H1 (cell line): ENCODE results near the gene UPK2. TPM values are rescaled to one million over a fixed set of nuclear protein-coding genes. Genes with fewer than 3 reads are reported as not detected.

Experiments used
- CTCF ChIA-PET: fragments of 300-600 bp; sonication (Branson Sonifier 250); formaldehyde crosslinking; loops from one replicate; lab custom pipeline; 2021; ENCODE audit not compliant: partially characterized antibody; lab: Charles Lee
- POLR2A ChIA-PET: fragments of 300-600 bp; sonication (Branson Sonifier 250); formaldehyde crosslinking; loops from one replicate; lab custom pipeline; 2021; ENCODE audit warnings: inconsistent platforms; ENCODE audit not compliant: partially characterized antibody; lab: Charles Lee
- DNase-seq, 2 experiments: peaks; one replicate each; pipeline versions ENCODE4 v3.0.0 to v3.0.0-alpha.2; 2010 to 2022; ENCODE audit warnings: low spot score in 2 of 2, low read depth in 1 of 2, mixed read lengths in 1 of 2
- FAIRE-seq: peaks from 2 replicates; lab custom pipeline; 2011; peaks lifted over from hg19 to GRCh38; lab: Jason Lieb, UNC
- H2AFZ ChIP-seq: 2 replicates; pipeline ENCODE4 v1.8.1; 2012; ENCODE audit warnings: low read length, inconsistent platforms
- H2AK5ac ChIP-seq: 2 replicates; pipeline ENCODE4 v1.6.1; 2013; ENCODE audit warnings: low read depth, low read length
- H2BK120ac ChIP-seq: replicated peaks from 2 replicates; pipeline ENCODE3; 2013; ENCODE audit warnings: low read depth, low read length, inconsistent platforms
- H2BK12ac ChIP-seq: 2 replicates; pipeline ENCODE4 v1.6.1; 2013; ENCODE audit warnings: low read depth, low read length
- H2BK15ac ChIP-seq: 2 replicates; pipeline ENCODE4 v1.6.1; 2013; ENCODE audit warnings: low read length
- H2BK20ac ChIP-seq: 2 replicates; pipeline ENCODE4 v1.6.1; 2013; ENCODE audit warnings: low read length
- H2BK5ac ChIP-seq: 2 replicates; pipeline ENCODE4 v1.6.1; 2013; ENCODE audit warnings: low read depth, low read length
- H3K14ac ChIP-seq: 2 replicates; pipeline ENCODE4 v1.6.1; 2013; ENCODE audit warnings: inconsistent platforms; ENCODE audit not compliant: insufficient read length
- H3K18ac ChIP-seq: 2 replicates; pipeline ENCODE4 v1.6.1; 2013; ENCODE audit warnings: low read length; ENCODE audit errors: extremely low read depth
- H3K23ac ChIP-seq: 2 replicates; pipeline ENCODE4 v1.6.1; 2013; ENCODE audit warnings: inconsistent platforms; ENCODE audit not compliant: insufficient read length
- H3K23me2 ChIP-seq: 2 replicates; pipeline ENCODE4 v1.6.1; 2013; ENCODE audit warnings: low read depth, low read length
- H3K27ac ChIP-seq: 2 replicates; pipeline ENCODE4 v1.6.1; 2011; ENCODE audit warnings: low read depth, low read length, inconsistent platforms
- H3K27me3 ChIP-seq, 4 experiments: replicated peaks in 1 of 4; 1 replicate in 1 of 4; 2 replicates in 3 of 4; pipeline versions ENCODE4 v1.6.1 to v1.8.1; 2011 to 2013; ENCODE audit warnings: low read length in 3 of 4, mild to moderate bottlenecking in 3 of 4, inconsistent platforms in 2 of 4, mixed read lengths in 2 of 4, moderate library complexity in 1 of 4; ENCODE audit not compliant: control insufficient read depth in 3 of 4, insufficient read depth in 3 of 4; ENCODE audit errors: extremely low read depth in 1 of 4
- H3K36me3 ChIP-seq, 4 experiments: 2 replicates each; pipeline versions ENCODE4 v1.6.1 to v1.8.1; 2011 to 2013; ENCODE audit warnings: mild to moderate bottlenecking in 4 of 4, low read length in 3 of 4, moderate library complexity in 2 of 4, control low read depth in 1 of 4, inconsistent platforms in 1 of 4; ENCODE audit not compliant: insufficient read depth in 4 of 4, control insufficient read depth in 2 of 4
- H3K4ac ChIP-seq: replicated peaks from 2 replicates; pipeline ENCODE3; 2013; ENCODE audit warnings: low read length, low read depth, mixed read lengths, inconsistent platforms; ENCODE audit not compliant: insufficient read length
- H3K4me1 ChIP-seq, 4 experiments: replicated peaks in 1 of 4; 1 replicate in 1 of 4; 2 replicates in 3 of 4; pipeline versions ENCODE4 v1.6.1 to v1.8.1; 2011 to 2013; ENCODE audit warnings: low read length in 3 of 4, inconsistent platforms in 2 of 4, mixed read lengths in 1 of 4; ENCODE audit not compliant: insufficient read depth in 4 of 4, control insufficient read depth in 3 of 4
- H3K4me2 ChIP-seq, 2 experiments: 2 replicates each; pipeline versions ENCODE4 v1.6.1 to v1.8.1; 2011 to 2013; ENCODE audit warnings: low read depth in 2 of 2, low read length in 2 of 2, control low read depth in 1 of 2, inconsistent platforms in 1 of 2, mild to moderate bottlenecking in 1 of 2; ENCODE audit not compliant: insufficient read depth in 1 of 2
- H3K4me3 ChIP-seq, 4 experiments: fragments of 200-600, 300-600 bp in 1 of 4; sonication (generic), shearing (Covaris generic), sonication (Bioruptor Twin) in 1 of 4; 2 replicates each; pipeline versions ENCODE4 v1.5.1 to v1.8.1; 2011 to 2016; ENCODE audit warnings: low read length in 4 of 4, low read depth in 3 of 4, control low read depth in 2 of 4, inconsistent platforms in 2 of 4, mild to moderate bottlenecking in 2 of 4, mixed read lengths in 1 of 4, moderate library complexity in 1 of 4; ENCODE audit not compliant: insufficient read depth in 2 of 4; ENCODE audit errors: extremely low read depth in 1 of 4
- H3K56ac ChIP-seq: replicated peaks from 2 replicates; pipeline ENCODE3; 2013; ENCODE audit warnings: low read depth, mild to moderate bottlenecking, mixed read lengths, low read length, inconsistent platforms; ENCODE audit not compliant: insufficient read length
- H3K79me1 ChIP-seq: 2 replicates; pipeline ENCODE4 v1.6.1; 2013; ENCODE audit warnings: low read depth, low read length, control low read depth
- H3K79me2 ChIP-seq, 2 experiments: 2 replicates each; pipeline versions ENCODE4 v1.6.1 to v1.8.1; 2012 to 2013; ENCODE audit warnings: low read length in 2 of 2, mild to moderate bottlenecking in 2 of 2, inconsistent platforms in 1 of 2; ENCODE audit not compliant: insufficient read depth in 2 of 2, control insufficient read depth in 1 of 2
- H3K9ac ChIP-seq, 4 experiments: replicated peaks in 1 of 4; 1 replicate in 1 of 4; 2 replicates in 3 of 4; pipeline versions ENCODE4 v1.6.1 to v1.8.1; 2011 to 2013; ENCODE audit warnings: low read depth in 3 of 4, low read length in 3 of 4, control low read depth in 2 of 4, mild to moderate bottlenecking in 2 of 4, moderate library complexity in 2 of 4, inconsistent platforms in 1 of 4; ENCODE audit errors: extremely low read depth in 1 of 4
- H3K9me3 ChIP-seq, 2 experiments: 2 replicates each; pipeline versions ENCODE4 v1.6.1 to v1.8.1; 2012 to 2013; ENCODE audit warnings: mild to moderate bottlenecking in 2 of 2, moderate library complexity in 2 of 2, control low read depth in 1 of 2, inconsistent platforms in 1 of 2, low read depth in 1 of 2, low read length in 1 of 2, mixed read lengths in 1 of 2; ENCODE audit not compliant: insufficient read depth in 2 of 2
- H4K20me1 ChIP-seq, 2 experiments: replicated peaks in 1 of 2; 2 replicates each; pipeline versions ENCODE3 to v1.8.1; 2011 to 2013; ENCODE audit warnings: inconsistent platforms in 2 of 2, low read length in 2 of 2, mild to moderate bottlenecking in 1 of 2; ENCODE audit not compliant: insufficient read depth in 2 of 2, control insufficient read depth in 1 of 2
- H4K5ac ChIP-seq: 2 replicates; pipeline ENCODE4 v1.6.1; 2013; ENCODE audit warnings: low read length, low read depth, mixed read lengths, inconsistent platforms; ENCODE audit not compliant: insufficient read length
- H4K8ac ChIP-seq: 2 replicates; pipeline ENCODE4 v1.8.0; 2013; ENCODE audit warnings: mild to moderate bottlenecking, moderate library complexity, low read length, inconsistent platforms; ENCODE audit not compliant: insufficient read depth; ENCODE audit errors: extremely low read depth
- H4K91ac ChIP-seq: replicated peaks from 2 replicates; pipeline ENCODE3; 2013; ENCODE audit warnings: low read length, mixed read lengths, inconsistent platforms; ENCODE audit not compliant: insufficient read length
- CREB1 ChIP-seq: IDR thresholded peaks from 2 replicates; pipeline ENCODE4 v1.6.1; 2012; ENCODE audit warnings: inconsistent platforms
- CTBP2 ChIP-seq: IDR thresholded peaks from 2 replicates; pipeline ENCODE4 v1.7.0; 2011; ENCODE audit warnings: borderline replicate concordance, mild to moderate bottlenecking, moderate library complexity, mixed read lengths, low read length; ENCODE audit not compliant: insufficient read depth, insufficient read length
- FOSL1 ChIP-seq: IDR thresholded peaks from 2 replicates; pipeline ENCODE4 v1.6.1; 2011; ENCODE audit warnings: mild to moderate bottlenecking, low read depth, low read length, moderate library complexity; ENCODE audit not compliant: insufficient read depth
- GABPA ChIP-seq: IDR thresholded peaks from 2 replicates; pipeline ENCODE4 v1.6.1; 2011; ENCODE audit warnings: mild to moderate bottlenecking, low read length, moderate library complexity, borderline replicate concordance; ENCODE audit not compliant: insufficient read depth
- HDAC2 ChIP-seq, 2 experiments: fragments of 300-600 bp in 1 of 2; sonication (generic) in 1 of 2; IDR thresholded peaks; 2 replicates each; pipeline ENCODE4 v1.6.1; 2011 to 2012; ENCODE audit warnings: low read depth in 2 of 2, low read length in 2 of 2, mild to moderate bottlenecking in 2 of 2, moderate library complexity in 2 of 2, borderline replicate concordance in 1 of 2, inconsistent platforms in 1 of 2
- JUND ChIP-seq: IDR thresholded peaks from 2 replicates; pipeline ENCODE4 v1.6.1; 2011; ENCODE audit warnings: mild to moderate bottlenecking, improper control_type of control experiment, low read length
- KDM4A ChIP-seq: IDR thresholded peaks from one replicate; pipeline ENCODE4 v1.7.1; 2012; ENCODE audit warnings: low read depth, mild to moderate bottlenecking, moderate library complexity, low read length, inconsistent platforms; ENCODE audit not compliant: severe bottlenecking
- MAFK ChIP-seq: IDR thresholded peaks from 2 replicates; pipeline ENCODE4 v1.6.1; 2012; ENCODE audit warnings: low read depth, mild to moderate bottlenecking, improper control_type of control experiment, low read length
- SP2 ChIP-seq: IDR thresholded peaks from 2 replicates; pipeline ENCODE4 v1.6.1; 2012; ENCODE audit warnings: mild to moderate bottlenecking, low read length, inconsistent platforms
- SP4 ChIP-seq: IDR thresholded peaks from 2 replicates; pipeline ENCODE4 v1.6.1; 2012; ENCODE audit warnings: low read length, inconsistent platforms
- WGBS, 2 experiments: shearing (Covaris generic) in 1 of 2; methylation state at CpG; one replicate each; pipeline versions ENCODE4 v1.1.6 to v1.1.7; 2013 to 2015; ENCODE audit warnings: low lambda C conversion rate in 2 of 2, mixed read lengths in 2 of 2, inconsistent platforms in 1 of 2, low coverage in 1 of 2, missing lambda C conversion rate in 1 of 2; ENCODE audit not compliant: insufficient replicate concordance in 2 of 2, insufficient coverage in 1 of 2, insufficient read length in 1 of 2; ENCODE audit errors: extremely low coverage in 1 of 2, missing lambda C conversion rate in 1 of 2; 5-methylcytosine and 5-hydroxymethylcytosine counted together
- polyA plus RNA-seq, 7 experiments: library from polyadenylated mRNA; depleted of rRNA in 3 of 7; stranded (reverse) in 5 of 7; unstranded in 2 of 7; fragments of >200 nt in 5 of 7; fragments of 200-250 nt in 2 of 7; gene quantifications; 1 replicate in 5 of 7; 2 replicates in 1 of 7; 4 replicates in 1 of 7; pipeline versions ENCODE4 v1.2.1 to v1.2.3, GENCODE V29; 2011 to 2013; ENCODE audit warnings: missing spikeins in 2 of 7, mixed read lengths in 2 of 7
- total RNA-seq: library from RNA; stranded (reverse); fragmentation: NEBNext Ultra II Directional; extraction: Animal tissue kit (Norgen Biotek cat#: 25700); gene quantifications from 2 replicates; pipeline ENCODE4 v1.2.1, GENCODE V29; 2021

Gene UPK2
- total and polyA plus RNA-seq, 2 of the 8 experiments (the other 6 are each of a cell fraction or from before 2014, with no cell fraction given) = 0.76 TPM; not detected in 1

GRCh38 chr11:118928101-118928869 is 27.8 kb upstream of the UPK2 start:
- Histone ChIP-seq H4K5ac (peak overlapping the region; percentile 34), H3K79me1 (peaks cover 15% of the 10 kb centered on the region), H3K36me3 (no peaks in the 10 kb centered on the region), H4K8ac (peak overlapping the region; percentile 90; the same call in 1 of the 2 replicates), H3K23me2 (peaks cover 13% of the 10 kb centered on the region), H3K27me3 (peaks cover 0 to 6% (median 0%) of the 10 kb centered on the region in 4 experiments; a peak in 3 of 7 replicates), H4K91ac (no peak overlapping the region), H2BK20ac (0 out of 2 replicates have a peak overlapping the region, but pooled peaks have one; percentile 80), H3K14ac (no peak overlapping the region), H3K56ac (peak overlapping the region; percentile 72), H2BK12ac (peak overlapping the region; percentile 75; the same call in 1 of the 2 replicates), H3K18ac (peak overlapping the region; percentile 81), H3K4me1 (peaks cover 7 to 31% (median 20%) of the 10 kb centered on the region in 4 experiments), H3K27ac (no peak overlapping the region), H4K20me1 (peaks cover 13 to 19% of the 10 kb centered on the region in 2 experiments), H2BK5ac (peak overlapping the region; percentile 88; the same call in 1 of the 2 replicates), H2AK5ac (no peak overlapping the region), H3K79me2 (peaks cover 20 to 21% of the 10 kb centered on the region in 2 experiments), H3K9ac (no peak overlapping the region), H2AFZ (no peak overlapping the region), H3K4ac (no peak overlapping the region), H3K9me3 (no peaks in the 10 kb centered on the region), H3K4me2 (peak overlapping the region; percentile 57 to 95), H3K23ac (no peak overlapping the region), H3K4me3 (peak overlapping the region; percentile 86 to 95 (median 88)), H2BK15ac (peak overlapping the region; percentile 98; the same call in 1 of the 2 replicates), H2BK120ac (no peak overlapping the region)
- DNase-seq (peak in 1 of 2 experiments; percentile 99), FAIRE-seq (no peak)
- 3% methylated on average over 32 of the region's 32 CpGs; no CpG with 5 or more reads in 1 of the 2 experiments for WGBS, 2 experiments
- CTCF ChIA-PET = interaction anchor here (0.5 to 7.3 kb wide), 21 partner anchors 8 to 335 kb away, joined by 3 to 100 read pairs (median 3); partner anchors contain the start of genes DDX6 and UPK2
- POLR2A ChIA-PET = interaction anchor here (0.6 to 3.4 kb wide), 4 partner anchors 11 to 395 kb away, joined by 3 to 12 read pairs (median 4); partner anchors contain the start of gene DDX6
- TF ChIP-seq KDM4A (no peak), JUND (peak; percentile 27; the same call in 1 of the 2 replicates), CREB1 (no peak), FOSL1 (no peak), SP2 (peak; percentile 74), MAFK (no peak), GABPA (no peak), SP4 (peak; percentile 82; the same call in 1 of the 2 replicates), HDAC2 (IDR thresholded peaks at IDR 0.05; ENCODE audit: borderline replicate concordance in 1 of 2, low read depth in 2 of 2, low read length in 2 of 2) (no peak; a peak in 1 of 4 replicates), CTBP2 (no peak)
